HEK293 (cell line): ENCODE measurements around the gene USP37.
A peak's percentile ranks its signal among the peaks of the same experiment; 100 is the strongest.

Source experiments
- CTCF ChIA-PET: fragments of 350-600 bp; formaldehyde crosslinking; extraction: SDS; loops from one replicate; lab custom pipeline; 2021; ENCODE audit warnings: antibody characterized with exemption; lab: Yijun Ruan, JAX
- POLR2A ChIA-PET: fragments of 300-600 bp; formaldehyde crosslinking; extraction: SDS; loops from one replicate; lab custom pipeline; 2020; ENCODE audit warnings: antibody characterized with exemption, inconsistent platforms; lab: Yijun Ruan, JAX
- H3K27ac ChIP-seq: fragments of 200-500 bp; sonication (Bioruptor generic); 2 replicates; pipeline ENCODE4 v1.5.1; 2014; ENCODE audit warnings: low read depth, low read length, control low read depth, inconsistent platforms; ENCODE audit errors: extremely low read depth
- H3K36me3 ChIP-seq, 2 experiments: fragments of 200-500 bp in 1 of 2; sonication (Bioruptor generic) in 1 of 2; 1 replicate in 1 of 2; 2 replicates in 1 of 2; pipeline ENCODE4 v1.5.1; 2014 to 2017; ENCODE audit warnings: inconsistent platforms in 2 of 2, low read length in 2 of 2; ENCODE audit not compliant: control insufficient read depth in 2 of 2, insufficient read depth in 1 of 2
- H3K4me1 ChIP-seq: fragments of 200-500 bp; sonication (Bioruptor generic); 2 replicates; pipeline ENCODE4 v1.5.1; 2014; ENCODE audit warnings: mild to moderate bottlenecking, low read length, inconsistent platforms; ENCODE audit not compliant: control insufficient read depth, insufficient read depth
- H3K4me3 ChIP-seq: 2 replicates; pipeline ENCODE4 v1.5.1; 2011; ENCODE audit warnings: low read depth, mild to moderate bottlenecking, control low read depth, low read length, moderate library complexity
- H3K9me3 ChIP-seq: fragments of 200-500 bp; sonication (Bioruptor generic); 2 replicates; pipeline ENCODE4 v1.5.1; 2014; ENCODE audit warnings: low read depth, low read length, inconsistent platforms; ENCODE audit not compliant: control insufficient read depth, insufficient read depth
- GLIS1 ChIP-seq: fragments of 450-650 bp; formaldehyde crosslinking; IDR thresholded peaks from 2 replicates; pipeline ENCODE4 v1.5.1; 2016; ENCODE audit warnings: missing biosample characterization, missing genetic modification characterization
- GLIS2 ChIP-seq: fragments of 450-650 bp; formaldehyde crosslinking; IDR thresholded peaks from 2 replicates; pipeline ENCODE4 v1.5.1; 2016; ENCODE audit warnings: missing biosample characterization, missing genetic modification characterization
- OSR2 ChIP-seq: fragments of 450-650 bp; formaldehyde crosslinking; IDR thresholded peaks from 2 replicates; pipeline ENCODE4 v1.5.1; 2016; ENCODE audit warnings: missing biosample characterization, missing genetic modification characterization
- ZEB2 ChIP-seq: fragments of 450-650 bp; formaldehyde crosslinking; IDR thresholded peaks from 2 replicates; pipeline ENCODE4 v1.5.1; 2016; ENCODE audit warnings: missing biosample characterization, missing genetic modification characterization
- ZNF10 ChIP-seq: fragments of 450-650 bp; formaldehyde crosslinking; IDR thresholded peaks from 2 replicates; pipeline ENCODE4 v1.5.1; 2017; ENCODE audit warnings: missing biosample characterization, missing genetic modification characterization
- ZNF155 ChIP-seq: fragments of 450-650 bp; formaldehyde crosslinking; IDR thresholded peaks from 2 replicates; pipeline ENCODE4 v1.5.1; 2016; ENCODE audit warnings: missing biosample characterization, missing genetic modification characterization
- ZNF211 ChIP-seq: fragments of 450-650 bp; formaldehyde crosslinking; IDR thresholded peaks from 2 replicates; pipeline ENCODE4 v1.5.1; 2016; ENCODE audit warnings: low read depth, missing biosample characterization, missing genetic modification characterization
- ZNF221 ChIP-seq: fragments of 450-650 bp; formaldehyde crosslinking; IDR thresholded peaks from 2 replicates; pipeline ENCODE4 v1.5.1; 2017; ENCODE audit warnings: missing biosample characterization, missing genetic modification characterization, borderline replicate concordance
- ZNF341 ChIP-seq: fragments of 450-650 bp; formaldehyde crosslinking; IDR thresholded peaks from 2 replicates; pipeline ENCODE4; 2016; ENCODE audit warnings: low read depth, missing biosample characterization, missing genetic modification characterization
- ZNF404 ChIP-seq: fragments of 450-650 bp; formaldehyde crosslinking; IDR thresholded peaks from 2 replicates; pipeline ENCODE4 v1.5.1; 2017; ENCODE audit warnings: missing biosample characterization, missing genetic modification characterization
- ZNF423 ChIP-seq: fragments of 450-650 bp; formaldehyde crosslinking; IDR thresholded peaks from 2 replicates; pipeline ENCODE4 v1.5.1; 2016; ENCODE audit warnings: missing biosample characterization, missing genetic modification characterization
- ZNF48 ChIP-seq: fragments of 450-650 bp; formaldehyde crosslinking; IDR thresholded peaks from 2 replicates; pipeline ENCODE4 v1.5.1; 2016; ENCODE audit warnings: missing biosample characterization, missing genetic modification characterization
- ZNF596 ChIP-seq: fragments of 450-650 bp; IDR thresholded peaks from 2 replicates; pipeline ENCODE4 v1.5.0; 2018; ENCODE audit warnings: missing biosample characterization, mild to moderate bottlenecking, missing genetic modification characterization, moderate library complexity
- TF ChIP-seq, protein P1 (sequence below): fragments of 450-650 bp; formaldehyde crosslinking; IDR thresholded peaks from 2 replicates; pipeline ENCODE4 v1.5.1; 2016; ENCODE audit warnings: missing biosample characterization, missing genetic modification characterization
- TF ChIP-seq, protein P2 (sequence below): fragments of 450-650 bp; formaldehyde crosslinking; IDR thresholded peaks from 2 replicates; pipeline ENCODE4 v1.5.1; 2016; ENCODE audit warnings: missing biosample characterization, missing genetic modification characterization
- TF ChIP-seq, protein P3 (sequence below): fragments of 450-650 bp; formaldehyde crosslinking; IDR thresholded peaks from 2 replicates; pipeline ENCODE4 v1.5.1; 2017; ENCODE audit warnings: missing biosample characterization, missing genetic modification characterization
- TF ChIP-seq, protein P4 (sequence below): fragments of 450-650 bp; formaldehyde crosslinking; IDR thresholded peaks from 2 replicates; pipeline ENCODE4 v1.5.1; 2016; ENCODE audit warnings: missing biosample characterization, missing genetic modification characterization
- TF ChIP-seq, protein P5 (sequence below): fragments of 450-650 bp; formaldehyde crosslinking; IDR thresholded peaks from 2 replicates; pipeline ENCODE4 v1.5.1; 2016; ENCODE audit warnings: missing biosample characterization, missing genetic modification characterization
- TF ChIP-seq, protein P6 (sequence below): sonication (generic); formaldehyde crosslinking; IDR thresholded peaks from 2 replicates; pipeline ENCODE4 v1.8.1; 2022; ENCODE audit warnings: mild to moderate bottlenecking, moderate library complexity, missing genetic modification reagents
- TF ChIP-seq, protein P7 (sequence below): fragments of 450-650 bp; formaldehyde crosslinking; IDR thresholded peaks from 2 replicates; pipeline ENCODE4 v1.5.1; 2016; ENCODE audit warnings: missing biosample characterization, missing genetic modification characterization

The USP37 gene

DNA sequence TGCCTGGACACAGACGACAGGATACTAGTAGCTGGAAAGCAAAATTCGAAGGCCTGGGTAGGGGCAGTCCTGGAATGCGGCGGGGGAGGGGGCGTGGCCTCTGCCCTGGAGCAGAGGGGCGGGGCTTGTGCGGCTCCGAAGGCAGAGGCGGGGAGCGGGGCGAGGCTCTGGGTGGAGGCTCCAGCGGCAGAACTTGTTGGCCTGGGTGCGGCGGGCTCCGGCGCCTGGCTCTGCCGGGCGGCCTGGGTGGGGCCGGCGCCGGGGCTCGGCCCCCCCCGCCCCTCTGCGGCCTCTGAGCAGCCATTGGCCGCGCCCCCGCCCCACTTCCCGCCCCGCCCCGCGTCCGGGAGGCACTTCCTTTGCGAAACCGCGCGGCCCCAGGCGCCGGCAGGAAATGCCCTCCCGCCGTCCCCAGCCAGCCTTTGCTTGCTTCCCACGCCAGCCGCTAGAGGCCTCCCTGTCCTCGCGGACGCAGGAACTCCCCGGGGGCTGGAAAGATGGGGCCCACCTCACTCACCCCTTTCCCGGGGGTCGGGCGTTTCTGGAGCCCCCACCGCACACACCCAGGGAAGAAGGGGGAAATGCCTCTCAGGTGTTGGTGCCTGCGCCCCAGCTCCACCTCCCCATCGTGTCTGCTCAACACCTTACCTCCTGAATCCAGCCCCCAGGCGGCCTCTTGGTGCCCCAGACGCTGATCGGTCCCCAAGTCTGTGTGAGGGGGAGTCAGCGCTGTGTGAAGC lies 161.8 kb downstream of the USP37 start (continued):
- TF ChIP-seq ZNF221 (tag by site-specific recombination) (no peak), OSR2 (tag by site-specific recombination) (no peak), ZNF10 (tag by site-specific recombination) (no peak), ZNF48 (no peak), ZNF404 (tag by site-specific recombination) (no peak), ZNF423 (tag by site-specific recombination) (0 out of 2 replicates have a peak, but pooled peaks have one; percentile 25)
- TF ChIP-seq, protein P1, sequence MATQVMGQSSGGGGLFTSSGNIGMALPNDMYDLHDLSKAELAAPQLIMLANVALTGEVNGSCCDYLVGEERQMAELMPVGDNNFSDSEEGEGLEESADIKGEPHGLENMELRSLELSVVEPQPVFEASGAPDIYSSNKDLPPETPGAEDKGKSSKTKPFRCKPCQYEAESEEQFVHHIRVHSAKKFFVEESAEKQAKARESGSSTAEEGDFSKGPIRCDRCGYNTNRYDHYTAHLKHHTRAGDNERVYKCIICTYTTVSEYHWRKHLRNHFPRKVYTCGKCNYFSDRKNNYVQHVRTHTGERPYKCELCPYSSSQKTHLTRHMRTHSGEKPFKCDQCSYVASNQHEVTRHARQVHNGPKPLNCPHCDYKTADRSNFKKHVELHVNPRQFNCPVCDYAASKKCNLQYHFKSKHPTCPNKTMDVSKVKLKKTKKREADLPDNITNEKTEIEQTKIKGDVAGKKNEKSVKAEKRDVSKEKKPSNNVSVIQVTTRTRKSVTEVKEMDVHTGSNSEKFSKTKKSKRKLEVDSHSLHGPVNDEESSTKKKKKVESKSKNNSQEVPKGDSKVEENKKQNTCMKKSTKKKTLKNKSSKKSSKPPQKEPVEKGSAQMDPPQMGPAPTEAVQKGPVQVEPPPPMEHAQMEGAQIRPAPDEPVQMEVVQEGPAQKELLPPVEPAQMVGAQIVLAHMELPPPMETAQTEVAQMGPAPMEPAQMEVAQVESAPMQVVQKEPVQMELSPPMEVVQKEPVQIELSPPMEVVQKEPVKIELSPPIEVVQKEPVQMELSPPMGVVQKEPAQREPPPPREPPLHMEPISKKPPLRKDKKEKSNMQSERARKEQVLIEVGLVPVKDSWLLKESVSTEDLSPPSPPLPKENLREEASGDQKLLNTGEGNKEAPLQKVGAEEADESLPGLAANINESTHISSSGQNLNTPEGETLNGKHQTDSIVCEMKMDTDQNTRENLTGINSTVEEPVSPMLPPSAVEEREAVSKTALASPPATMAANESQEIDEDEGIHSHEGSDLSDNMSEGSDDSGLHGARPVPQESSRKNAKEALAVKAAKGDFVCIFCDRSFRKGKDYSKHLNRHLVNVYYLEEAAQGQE (tag by site-specific recombination), result no peak
- TF ChIP-seq, protein P2, sequence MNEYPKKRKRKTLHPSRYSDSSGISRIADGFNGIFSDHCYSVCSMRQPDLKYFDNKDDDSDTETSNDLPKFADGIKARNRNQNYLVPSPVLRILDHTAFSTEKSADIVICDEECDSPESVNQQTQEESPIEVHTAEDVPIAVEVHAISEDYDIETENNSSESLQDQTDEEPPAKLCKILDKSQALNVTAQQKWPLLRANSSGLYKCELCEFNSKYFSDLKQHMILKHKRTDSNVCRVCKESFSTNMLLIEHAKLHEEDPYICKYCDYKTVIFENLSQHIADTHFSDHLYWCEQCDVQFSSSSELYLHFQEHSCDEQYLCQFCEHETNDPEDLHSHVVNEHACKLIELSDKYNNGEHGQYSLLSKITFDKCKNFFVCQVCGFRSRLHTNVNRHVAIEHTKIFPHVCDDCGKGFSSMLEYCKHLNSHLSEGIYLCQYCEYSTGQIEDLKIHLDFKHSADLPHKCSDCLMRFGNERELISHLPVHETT (tag by site-specific recombination), result no peak
- TF ChIP-seq, protein P3, sequence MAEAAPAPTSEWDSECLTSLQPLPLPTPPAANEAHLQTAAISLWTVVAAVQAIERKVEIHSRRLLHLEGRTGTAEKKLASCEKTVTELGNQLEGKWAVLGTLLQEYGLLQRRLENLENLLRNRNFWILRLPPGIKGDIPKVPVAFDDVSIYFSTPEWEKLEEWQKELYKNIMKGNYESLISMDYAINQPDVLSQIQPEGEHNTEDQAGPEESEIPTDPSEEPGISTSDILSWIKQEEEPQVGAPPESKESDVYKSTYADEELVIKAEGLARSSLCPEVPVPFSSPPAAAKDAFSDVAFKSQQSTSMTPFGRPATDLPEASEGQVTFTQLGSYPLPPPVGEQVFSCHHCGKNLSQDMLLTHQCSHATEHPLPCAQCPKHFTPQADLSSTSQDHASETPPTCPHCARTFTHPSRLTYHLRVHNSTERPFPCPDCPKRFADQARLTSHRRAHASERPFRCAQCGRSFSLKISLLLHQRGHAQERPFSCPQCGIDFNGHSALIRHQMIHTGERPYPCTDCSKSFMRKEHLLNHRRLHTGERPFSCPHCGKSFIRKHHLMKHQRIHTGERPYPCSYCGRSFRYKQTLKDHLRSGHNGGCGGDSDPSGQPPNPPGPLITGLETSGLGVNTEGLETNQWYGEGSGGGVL (tag by site-specific recombination), result no peak
- TF ChIP-seq, all 188 proteins: peak for 38

DNA sequence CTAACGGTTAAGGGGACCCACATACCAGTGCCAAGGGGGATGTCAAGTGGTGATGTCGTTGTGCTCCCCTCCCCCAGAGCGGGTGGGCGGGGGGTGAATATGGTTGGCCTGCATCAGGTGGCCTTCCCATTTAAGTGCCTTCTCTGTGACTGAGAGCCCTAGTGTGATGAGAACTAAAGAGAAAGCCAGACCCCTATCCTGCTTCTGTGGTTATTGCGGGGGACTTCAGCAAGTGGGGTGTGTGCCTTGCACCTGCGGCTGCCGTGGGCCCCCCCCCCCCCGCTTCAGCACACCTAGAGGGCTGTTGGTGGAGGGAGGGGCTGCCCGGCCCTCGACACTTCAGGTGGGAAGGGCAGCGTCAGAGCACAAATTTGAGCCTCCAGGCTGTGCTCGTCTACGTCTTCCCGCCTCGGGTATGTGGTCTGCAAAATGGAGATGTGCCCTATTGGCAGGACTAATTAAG lies 162.4 kb downstream of the USP37 start:
- Histone ChIP-seq H3K27ac (peak overlapping the region; percentile 72), H3K4me1 (peaks cover 7% of the 10 kb centered on the region; the same call in 1 of the 2 replicates), H3K36me3 (peaks cover 0 to 41% of the 10 kb centered on the region in 2 experiments; a peak in 1 of 3 replicates), H3K9me3 (no peaks in the 10 kb centered on the region), H3K4me3 (peak overlapping the region; percentile 31)
- CTCF ChIA-PET, result interaction anchor here (0.6 to 1.3 kb wide), 6 partner anchors 9 to 291 kb away, joined by 3 to 4 read pairs (median 3); no protein-coding TSS in a partner anchor
- POLR2A ChIA-PET, result interaction anchor here (0.6 to 1.6 kb wide), 4 partner anchors 14 to 253 kb away, joined by 3 to 7 read pairs (median 4); partner anchors contain the start of genes BCS1L and ZNF142
- TF ChIP-seq ZNF211 (no peak), GLIS2 (tag by site-specific recombination) (peak; percentile 54; the same call in 1 of the 2 replicates), ZNF341 (tag by site-specific recombination) (peak; percentile 65), GLIS1 (tag by site-specific recombination) (0 out of 2 replicates have a peak, but pooled peaks have one; percentile 1), ZNF155 (no peak), ZEB2 (tag by site-specific recombination) (0 out of 2 replicates have a peak, but pooled peaks have one; percentile 9), ZNF596 (tag by site-specific recombination) (no peak)
- TF ChIP-seq, protein P4, sequence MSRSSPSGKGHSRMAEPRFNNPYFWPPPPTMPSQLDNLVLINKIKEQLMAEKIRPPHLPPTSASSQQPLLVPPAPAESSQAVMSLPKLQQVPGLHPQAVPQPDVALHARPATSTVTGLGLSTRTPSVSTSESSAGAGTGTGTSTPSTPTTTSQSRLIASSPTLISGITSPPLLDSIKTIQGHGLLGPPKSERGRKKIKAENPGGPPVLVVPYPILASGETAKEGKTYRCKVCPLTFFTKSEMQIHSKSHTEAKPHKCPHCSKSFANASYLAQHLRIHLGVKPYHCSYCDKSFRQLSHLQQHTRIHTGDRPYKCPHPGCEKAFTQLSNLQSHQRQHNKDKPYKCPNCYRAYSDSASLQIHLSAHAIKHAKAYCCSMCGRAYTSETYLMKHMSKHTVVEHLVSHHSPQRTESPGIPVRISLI (tag by site-specific recombination), result no peak
- TF ChIP-seq, protein P5, sequence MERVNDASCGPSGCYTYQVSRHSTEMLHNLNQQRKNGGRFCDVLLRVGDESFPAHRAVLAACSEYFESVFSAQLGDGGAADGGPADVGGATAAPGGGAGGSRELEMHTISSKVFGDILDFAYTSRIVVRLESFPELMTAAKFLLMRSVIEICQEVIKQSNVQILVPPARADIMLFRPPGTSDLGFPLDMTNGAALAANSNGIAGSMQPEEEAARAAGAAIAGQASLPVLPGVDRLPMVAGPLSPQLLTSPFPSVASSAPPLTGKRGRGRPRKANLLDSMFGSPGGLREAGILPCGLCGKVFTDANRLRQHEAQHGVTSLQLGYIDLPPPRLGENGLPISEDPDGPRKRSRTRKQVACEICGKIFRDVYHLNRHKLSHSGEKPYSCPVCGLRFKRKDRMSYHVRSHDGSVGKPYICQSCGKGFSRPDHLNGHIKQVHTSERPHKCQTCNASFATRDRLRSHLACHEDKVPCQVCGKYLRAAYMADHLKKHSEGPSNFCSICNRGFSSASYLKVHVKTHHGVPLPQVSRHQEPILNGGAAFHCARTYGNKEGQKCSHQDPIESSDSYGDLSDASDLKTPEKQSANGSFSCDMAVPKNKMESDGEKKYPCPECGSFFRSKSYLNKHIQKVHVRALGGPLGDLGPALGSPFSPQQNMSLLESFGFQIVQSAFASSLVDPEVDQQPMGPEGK, result peak; percentile 39; the same call in 1 of the 2 replicates
- TF ChIP-seq, protein P6, sequence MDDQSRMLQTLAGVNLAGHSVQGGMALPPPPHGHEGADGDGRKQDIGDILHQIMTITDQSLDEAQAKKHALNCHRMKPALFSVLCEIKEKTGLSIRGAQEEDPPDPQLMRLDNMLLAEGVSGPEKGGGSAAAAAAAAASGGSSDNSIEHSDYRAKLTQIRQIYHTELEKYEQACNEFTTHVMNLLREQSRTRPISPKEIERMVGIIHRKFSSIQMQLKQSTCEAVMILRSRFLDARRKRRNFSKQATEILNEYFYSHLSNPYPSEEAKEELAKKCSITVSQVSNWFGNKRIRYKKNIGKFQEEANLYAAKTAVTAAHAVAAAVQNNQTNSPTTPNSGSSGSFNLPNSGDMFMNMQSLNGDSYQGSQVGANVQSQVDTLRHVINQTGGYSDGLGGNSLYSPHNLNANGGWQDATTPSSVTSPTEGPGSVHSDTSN (CRISPR knock-in tag), result 0 out of 2 replicates have a peak, but pooled peaks have one; percentile 5
- TF ChIP-seq, protein P7, sequence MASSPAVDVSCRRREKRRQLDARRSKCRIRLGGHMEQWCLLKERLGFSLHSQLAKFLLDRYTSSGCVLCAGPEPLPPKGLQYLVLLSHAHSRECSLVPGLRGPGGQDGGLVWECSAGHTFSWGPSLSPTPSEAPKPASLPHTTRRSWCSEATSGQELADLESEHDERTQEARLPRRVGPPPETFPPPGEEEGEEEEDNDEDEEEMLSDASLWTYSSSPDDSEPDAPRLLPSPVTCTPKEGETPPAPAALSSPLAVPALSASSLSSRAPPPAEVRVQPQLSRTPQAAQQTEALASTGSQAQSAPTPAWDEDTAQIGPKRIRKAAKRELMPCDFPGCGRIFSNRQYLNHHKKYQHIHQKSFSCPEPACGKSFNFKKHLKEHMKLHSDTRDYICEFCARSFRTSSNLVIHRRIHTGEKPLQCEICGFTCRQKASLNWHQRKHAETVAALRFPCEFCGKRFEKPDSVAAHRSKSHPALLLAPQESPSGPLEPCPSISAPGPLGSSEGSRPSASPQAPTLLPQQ (tag by site-specific recombination), result 0 out of 2 replicates have a peak, but pooled peaks have one; percentile 12
